Stimulated activated CD8-positive, alpha-beta memory T cell treated with anti-CD3 and anti-CD28 coated beads, Interleukin-12 subunit alpha, Interleukin-12 subunit beta, amount 100 ng/mL, for 24 hours (primary cell): ENCODE measurements around the gene KIAA2012.

Source experiments
- DNase-seq: peaks from one replicate; pipeline ENCODE4 v3.0.0-alpha.2; 2020; ENCODE audit errors: extremely low read depth

KIAA2012 gene

GRCh38 chr2:202072737-202073401 lies at the start of gene KIAA2012:
Gene KIAA2012, plus strand, starts transcription at chr2:202073255. Its CDS starts 373 bp downstream, at chr2:202073628.
- DNase-seq = no peak

- DNase-seq = no peak
These were observed 49.2 kb upstream of the KIAA2012 start for GRCh38 chr2:202023904-202024266.

GRCh38 chr2:202024871-202025270 lies 48.2 kb upstream of the KIAA2012 start:
- no peak for DNase-seq

GRCh38 chr2:202025816-202026215 lies 47.2 kb upstream of the KIAA2012 start:
- DNase-seq = no peak

GRCh38 chr2:202026507-202026906 lies 46.5 kb upstream of the KIAA2012 start:
- DNase-seq = no peak

GRCh38 chr2:202030691-202031090 lies 42.4 kb upstream of the KIAA2012 start:
- DNase-seq = no peak

- no peak for DNase-seq
These were observed 41.7 kb upstream of the KIAA2012 start for GRCh38 chr2:202031246-202031951.

- DNase-seq = no peak
These were observed 40.2 kb upstream of the KIAA2012 start for GRCh38 chr2:202032846-202033316.

GRCh38 chr2:202033317-202034248 lies 39.5 kb upstream of the KIAA2012 start, which contains the start of gene FZD7:
Gene FZD7, plus strand, starts transcription at chr2:202033855. Its CDS starts 793 bp downstream, at chr2:202034648.
- DNase-seq = peak; percentile 66

GRCh38 chr2:202034249-202035088 lies 38.6 kb upstream of the KIAA2012 start:
- no peak for DNase-seq

GRCh38 chr2:202035089-202035940 lies 37.7 kb upstream of the KIAA2012 start:
- no peak for DNase-seq

- DNase-seq = no peak
These were observed 37.1 kb upstream of the KIAA2012 start for GRCh38 chr2:202035941-202036372.

- no peak for DNase-seq
These were observed 36.4 kb upstream of the KIAA2012 start for GRCh38 chr2:202036601-202037037.

GRCh38 chr2:202037086-202037485 lies 36.0 kb upstream of the KIAA2012 start:
- DNase-seq = no peak

- no peak for DNase-seq
These were observed 34.4 kb upstream of the KIAA2012 start for GRCh38 chr2:202038471-202039277.

- no peak for DNase-seq
These were observed 33.6 kb upstream of the KIAA2012 start for GRCh38 chr2:202039278-202040078.

- no peak for DNase-seq
These were observed 32.8 kb upstream of the KIAA2012 start for GRCh38 chr2:202040079-202040844.

GRCh38 chr2:202042444-202042843 lies 30.6 kb upstream of the KIAA2012 start:
- DNase-seq = no peak
